ENCODE data around the gene PCARE.

- TF ChIP-seq POLR2A (IDR thresholded peaks at IDR 0.05) (no peak), CTCF (IDR thresholded peaks at IDR 0.05) (no peak), EP300 (IDR thresholded peaks at IDR 0.05) (no peak)
Measured at GRCh38 chr2:29097569-29097968, 23.2 kb upstream of the PCARE start.
